GM12891 (cell line): Measurements from ENCODE around the gene CTDNEP1.

Source experiments
- PAX5 ChIP-seq: IDR thresholded peaks from 2 replicates; pipeline ENCODE4 v1.6.1; 2011; ENCODE audit warnings: low read length, moderate library complexity, mild to moderate bottlenecking; ENCODE audit not compliant: insufficient read depth, severe bottlenecking
- POLR2A ChIP-seq: IDR thresholded peaks from 2 replicates; pipeline ENCODE4 v1.6.1; 2011; ENCODE audit warnings: low read depth, low read length, control low read depth
- POLR2AphosphoS5 ChIP-seq: IDR thresholded peaks from 2 replicates; pipeline ENCODE4 v1.6.1; 2011; ENCODE audit warnings: low read depth, low read length, control low read depth
- SPI1 ChIP-seq: IDR thresholded peaks from 2 replicates; pipeline ENCODE4 v1.6.1; 2011; ENCODE audit warnings: low read depth, low read length, control low read depth
- TAF1 ChIP-seq: IDR thresholded peaks from 2 replicates; pipeline ENCODE4 v1.6.1; 2011; ENCODE audit warnings: low read depth, low read length, control low read depth

DNA sequence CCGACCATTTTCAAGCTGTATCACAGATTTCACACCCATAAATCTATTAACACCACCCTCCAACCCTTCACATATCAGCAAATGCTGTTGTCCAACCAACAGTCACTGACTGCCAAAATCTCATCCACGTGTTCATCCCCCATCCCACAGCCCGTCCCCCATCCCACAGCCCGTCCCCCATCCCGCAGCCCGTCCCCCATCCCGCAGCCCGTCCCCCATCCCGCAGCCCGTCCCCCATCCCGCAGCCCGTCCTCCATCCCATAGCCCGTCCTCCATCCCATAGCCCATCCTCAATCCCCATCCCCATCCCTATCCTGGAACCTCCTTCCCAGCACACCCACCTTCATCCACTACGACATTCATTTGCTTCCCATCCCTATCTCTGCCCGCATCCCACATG, 46.0 kb downstream of the CTDNEP1 start:
- TF ChIP-seq POLR2A (no peak), POLR2AphosphoS5 (no peak), TAF1 (no peak), SPI1 (no peak), PAX5 (no peak)
